PFSK-1 (cell line): ENCODE data around the gene RABGAP1L.

Experiments
- POLR2AphosphoS5 ChIP-seq: IDR thresholded peaks from 2 replicates; pipeline ENCODE4 v1.6.1; 2012; ENCODE audit warnings: low read depth, mild to moderate bottlenecking, control low read depth, low read length, moderate library complexity
- TAF1 ChIP-seq: IDR thresholded peaks from 2 replicates; pipeline ENCODE4 v1.6.1; 2012; ENCODE audit warnings: low read length, control low read depth, borderline replicate concordance; ENCODE audit not compliant: insufficient read depth

DNA sequence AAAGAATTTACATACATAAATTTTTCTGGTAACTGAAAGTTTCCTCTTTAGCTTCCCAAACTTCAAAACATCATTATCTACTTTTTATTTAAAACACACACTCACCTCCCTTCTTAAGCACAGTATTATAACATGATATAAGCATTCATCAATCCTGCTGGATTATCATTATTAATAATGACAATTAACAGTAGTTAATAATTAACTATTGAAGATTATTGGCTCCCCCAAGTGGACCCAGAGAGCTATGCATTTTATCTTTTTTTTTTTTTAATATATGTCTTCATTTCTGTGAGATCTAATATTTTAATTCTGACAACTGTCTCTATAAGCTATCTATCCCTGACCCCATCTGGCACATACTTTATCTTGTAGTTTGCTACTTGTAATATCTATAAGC, 588.3 kb downstream of the RABGAP1L start:
- no peak for TF ChIP-seq POLR2AphosphoS5
- TF ChIP-seq TAF1, result no peak
